Measurements from ENCODE around the gene SLC32A1.

DNA sequence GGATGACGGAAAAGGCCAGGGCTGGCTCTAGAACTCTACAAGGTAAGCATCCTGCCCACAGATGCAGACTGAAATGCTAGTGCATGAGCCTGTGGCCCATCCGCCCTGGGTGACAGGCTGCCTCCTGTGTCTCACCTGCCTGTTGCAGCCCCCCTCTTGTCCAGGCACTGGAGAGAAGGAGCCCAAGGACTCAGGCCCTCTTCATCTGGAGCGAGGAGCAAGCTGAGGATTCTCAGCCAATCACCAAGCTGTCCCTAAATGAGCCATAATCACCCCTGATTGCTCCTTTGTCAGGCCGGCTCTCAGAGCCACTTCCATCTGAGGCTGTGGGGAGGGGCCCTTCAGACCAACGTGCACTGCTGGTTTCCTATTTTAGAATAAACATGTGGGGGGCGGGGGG lies 10.0 kb upstream of the SLC32A1 start:
- TF ChIP-seq, protein P1, sequence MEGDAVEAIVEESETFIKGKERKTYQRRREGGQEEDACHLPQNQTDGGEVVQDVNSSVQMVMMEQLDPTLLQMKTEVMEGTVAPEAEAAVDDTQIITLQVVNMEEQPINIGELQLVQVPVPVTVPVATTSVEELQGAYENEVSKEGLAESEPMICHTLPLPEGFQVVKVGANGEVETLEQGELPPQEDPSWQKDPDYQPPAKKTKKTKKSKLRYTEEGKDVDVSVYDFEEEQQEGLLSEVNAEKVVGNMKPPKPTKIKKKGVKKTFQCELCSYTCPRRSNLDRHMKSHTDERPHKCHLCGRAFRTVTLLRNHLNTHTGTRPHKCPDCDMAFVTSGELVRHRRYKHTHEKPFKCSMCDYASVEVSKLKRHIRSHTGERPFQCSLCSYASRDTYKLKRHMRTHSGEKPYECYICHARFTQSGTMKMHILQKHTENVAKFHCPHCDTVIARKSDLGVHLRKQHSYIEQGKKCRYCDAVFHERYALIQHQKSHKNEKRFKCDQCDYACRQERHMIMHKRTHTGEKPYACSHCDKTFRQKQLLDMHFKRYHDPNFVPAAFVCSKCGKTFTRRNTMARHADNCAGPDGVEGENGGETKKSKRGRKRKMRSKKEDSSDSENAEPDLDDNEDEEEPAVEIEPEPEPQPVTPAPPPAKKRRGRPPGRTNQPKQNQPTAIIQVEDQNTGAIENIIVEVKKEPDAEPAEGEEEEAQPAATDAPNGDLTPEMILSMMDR (IDR thresholded peaks at IDR 0.05; ENCODE audit: low read depth, low read length, poor library complexity, severe bottlenecking): no peak
- TF ChIP-seq EZH2phosphoT487 (IDR thresholded peaks at IDR 0.05; ENCODE audit: borderline replicate concordance, low read length): no peak
